Lower leg skin (tissue), 4 donors: ENCODE results near the gene SCAMP2. TPM values are rescaled to one million over a fixed set of nuclear protein-coding genes. Genes with fewer than 3 reads are reported as not detected.

Source experiments
- microRNA-seq, 2 donors: library from miRNA; unstranded; fragments of <30 nt; microRNA quantifications; one replicate each; pipeline ENCODE4, GENCODE V29; 2016; ENCODE audit warnings: borderline replicate concordance in 2 of 2, borderline number of aligned reads in 1 of 2
- total RNA-seq, 4 donors: library from RNA; depleted of rRNA; stranded (reverse); fragments of >200 nt; gene quantifications; one replicate each; pipeline ENCODE4 v1.1.0, GENCODE V29; 2016

SCAMP2 gene
- total RNA-seq, 4 donors from 2014 or later, result 97.2 to 134 (median 107) TPM

Small RNA genes within 50 kb of the gene (microRNA-seq; reads per million reads assigned to microRNA genes)
- gene MIR6882, result 0.57 to 2.0 reads per million in 2 donors

Other genes with a start within 250 kb of the SCAMP2 start
- 10 to 100 TPM; 11.2 to 33.6 (median 17.6) TPM for gene EDC3, start 177.3 kb downstream of the SCAMP2 start, total RNA-seq
- 1 to 10 TPM; 3.0 to 6.8 (median 3.6) TPM for gene CYP1A1, start 147.8 kb downstream of the SCAMP2 start, total RNA-seq
- not detected for gene CYP1A2, start 124.5 kb downstream of the SCAMP2 start, total RNA-seq
- 10 to 100 TPM; 37.6 to 47.3 (median 45.4) TPM for gene CSK, start 91.3 kb downstream of the SCAMP2 start, total RNA-seq
- 1 to 10 TPM in 1 of 4 donors, under 1 TPM in 1, not detected in 2; 0.29 to 1.3 TPM for gene LMAN1L, start 60.5 kb downstream of the SCAMP2 start, total RNA-seq
- gene CPLX3, start 46.7 kb downstream of the SCAMP2 start, total RNA-seq, result under 1 TPM; 0.17 to 0.84 (median 0.28) TPM
- 100 to 1,000 TPM; 108 to 189 (median 123) TPM for gene ULK3, start 30.2 kb downstream of the SCAMP2 start, total RNA-seq
- gene MPI, start 16.7 kb upstream of the SCAMP2 start, total RNA-seq, result 10 to 100 TPM; 27.6 to 73.1 (median 32.5) TPM
- 10 to 100 TPM; 60.3 to 72.6 (median 67.5) TPM for gene FAM219B, start 33.5 kb upstream of the SCAMP2 start, total RNA-seq
- gene COX5A, start 64.7 kb upstream of the SCAMP2 start, total RNA-seq, result 100 to 1,000 TPM; 109 to 175 (median 137) TPM
- gene RPP25, start 83.4 kb upstream of the SCAMP2 start, total RNA-seq, result 10 to 100 TPM in 1 of 4 donors, 1 to 10 TPM in 3; 5.4 to 10.6 (median 8.4) TPM
- 1 to 10 TPM in 3 of 4 donors, under 1 TPM in 1; 0.46 to 5.4 (median 1.2) TPM for gene SCAMP5, start 122.2 kb upstream of the SCAMP2 start, total RNA-seq
- 10 to 100 TPM; 14.4 to 21.4 (median 17.5) TPM for gene PPCDC, start 150.2 kb upstream of the SCAMP2 start, total RNA-seq